MCF 10A (cell line): ENCODE results near the gene LMOD3. TPM values are rescaled to one million over a fixed set of nuclear protein-coding genes. Genes with fewer than 3 reads are reported as not detected.

ENCODE experiments used
- BruUV-seq: library from RNA; stranded (reverse); fragments of 400-500 nt; replicated peaks from 2 replicates; lab custom pipeline; 2021; lab: Mats Ljungman, UMichigan
- CTCF ChIA-PET: fragments of 300-600 bp; sonication (Branson Sonifier 250); formaldehyde crosslinking; extraction: SDS; loops from one replicate; lab custom pipeline; 2021; ENCODE audit warnings: antibody characterized with exemption, inconsistent platforms; lab: Yijun Ruan, JAX
- POLR2A ChIA-PET: fragments of 300-600, 350-650 bp; sonication (Branson Sonifier 250); formaldehyde crosslinking; extraction: SDS; loops from one replicate; lab custom pipeline; 2020; ENCODE audit warnings: antibody characterized with exemption, inconsistent platforms; lab: Yijun Ruan, JAX
- DNase-seq: peaks from one replicate; pipeline ENCODE4 v3.0.0-alpha.2; 2018; ENCODE audit not compliant: unreplicated experiment
- H3K27ac Mint-ChIP-seq: one replicate; pipeline ENCODE4 v1.8.0; 2022; ENCODE audit warnings: mild to moderate bottlenecking, low read depth, mixed read lengths; ENCODE audit not compliant: unreplicated experiment
- H3K27me3 Mint-ChIP-seq: one replicate; pipeline ENCODE4 v1.8.0; 2022; ENCODE audit warnings: mixed read lengths; ENCODE audit not compliant: insufficient read depth, unreplicated experiment
- H3K36me3 Mint-ChIP-seq: one replicate; pipeline ENCODE4 v1.8.0; 2022; ENCODE audit warnings: mild to moderate bottlenecking, moderate library complexity, mixed read lengths; ENCODE audit not compliant: insufficient read depth, unreplicated experiment
- H3K4me1 Mint-ChIP-seq: one replicate; pipeline ENCODE4 v1.8.0; 2022; ENCODE audit warnings: mixed read lengths; ENCODE audit not compliant: insufficient read depth, unreplicated experiment
- H3K4me3 Mint-ChIP-seq: one replicate; pipeline ENCODE4 v1.8.0; 2022; ENCODE audit warnings: mild to moderate bottlenecking, moderate library complexity, mixed read lengths; ENCODE audit not compliant: unreplicated experiment
- H3K9me3 Mint-ChIP-seq: one replicate; pipeline ENCODE4 v1.8.0; 2022; ENCODE audit warnings: mixed read lengths; ENCODE audit not compliant: unreplicated experiment
- intact Hi-C: fragments of 100-400 bp; cut with micrococcal nuclease; formaldehyde crosslinking; loops from 2 replicates; pipeline ENCODE4 v1.14.1; 2022
- total RNA-seq: library from RNA; stranded (reverse); gene quantifications from 2 replicates; pipeline ENCODE4 v1.2.3, GENCODE V29; 2022
- TF ChIP-seq, protein P1 (sequence below): fragments of 200-600 bp; IDR thresholded peaks from one replicate; pipeline ENCODE4 v1.8.0; 2022; ENCODE audit warnings: antibody characterized with exemption, mild to moderate bottlenecking; ENCODE audit not compliant: unreplicated experiment

LMOD3 gene
- total RNA-seq, 1 experiment from 2014 or later: not detected

DNA sequence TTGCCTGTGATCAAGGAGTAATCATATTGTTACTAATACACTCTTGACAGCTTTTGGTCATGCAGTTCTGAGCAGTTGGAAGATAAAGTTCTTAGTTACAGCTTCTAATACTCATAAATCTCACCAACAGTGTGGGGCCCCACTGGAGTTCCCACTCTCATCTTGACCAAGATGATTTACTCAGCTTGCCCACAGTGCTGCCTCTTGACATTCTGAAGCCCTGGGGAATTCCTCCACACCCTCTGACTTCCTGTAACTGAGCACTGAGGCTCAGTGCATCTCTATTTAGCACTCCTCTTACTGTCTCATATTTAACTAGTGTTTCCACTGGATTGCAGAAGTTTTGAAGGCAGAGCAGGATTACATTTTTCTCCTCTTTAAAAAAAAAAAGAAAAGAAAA lies 39.6 kb downstream of the LMOD3 start:
- ChIA-PET CTCF (interaction anchor here (0.5 to 1.7 kb wide), 2 partner anchors 70 to 580 kb away, joined by 3 to 5 read pairs; partner anchors contain the start of gene EOGT), POLR2A (interaction anchor here (0.6 to 18.0 kb wide), 10 partner anchors 6 to 698 kb away, joined by 3 to 371 read pairs (median 5); partner anchors contain the start of genes EOGT and TMF1)
- BruUV-seq: no TSS peak
- Mint-ChIP-seq H3K27ac (peak overlapping the region; percentile 85), H3K4me1 (peaks cover 39% of the 10 kb centered on the region), H3K36me3 (peaks cover 5% of the 10 kb centered on the region), H3K9me3 (no peaks in the 10 kb centered on the region), H3K27me3 (no peaks in the 10 kb centered on the region), H3K4me3 (peak overlapping the region; percentile 46)
- peak; percentile 58 for DNase-seq
- TF ChIP-seq, protein P1, sequence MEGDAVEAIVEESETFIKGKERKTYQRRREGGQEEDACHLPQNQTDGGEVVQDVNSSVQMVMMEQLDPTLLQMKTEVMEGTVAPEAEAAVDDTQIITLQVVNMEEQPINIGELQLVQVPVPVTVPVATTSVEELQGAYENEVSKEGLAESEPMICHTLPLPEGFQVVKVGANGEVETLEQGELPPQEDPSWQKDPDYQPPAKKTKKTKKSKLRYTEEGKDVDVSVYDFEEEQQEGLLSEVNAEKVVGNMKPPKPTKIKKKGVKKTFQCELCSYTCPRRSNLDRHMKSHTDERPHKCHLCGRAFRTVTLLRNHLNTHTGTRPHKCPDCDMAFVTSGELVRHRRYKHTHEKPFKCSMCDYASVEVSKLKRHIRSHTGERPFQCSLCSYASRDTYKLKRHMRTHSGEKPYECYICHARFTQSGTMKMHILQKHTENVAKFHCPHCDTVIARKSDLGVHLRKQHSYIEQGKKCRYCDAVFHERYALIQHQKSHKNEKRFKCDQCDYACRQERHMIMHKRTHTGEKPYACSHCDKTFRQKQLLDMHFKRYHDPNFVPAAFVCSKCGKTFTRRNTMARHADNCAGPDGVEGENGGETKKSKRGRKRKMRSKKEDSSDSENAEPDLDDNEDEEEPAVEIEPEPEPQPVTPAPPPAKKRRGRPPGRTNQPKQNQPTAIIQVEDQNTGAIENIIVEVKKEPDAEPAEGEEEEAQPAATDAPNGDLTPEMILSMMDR: no peak
- intact Hi-C loops: loop anchor here (5.0 kb wide), 1 partner anchor 119 kb away; no protein-coding TSS in a partner anchor

DNA sequence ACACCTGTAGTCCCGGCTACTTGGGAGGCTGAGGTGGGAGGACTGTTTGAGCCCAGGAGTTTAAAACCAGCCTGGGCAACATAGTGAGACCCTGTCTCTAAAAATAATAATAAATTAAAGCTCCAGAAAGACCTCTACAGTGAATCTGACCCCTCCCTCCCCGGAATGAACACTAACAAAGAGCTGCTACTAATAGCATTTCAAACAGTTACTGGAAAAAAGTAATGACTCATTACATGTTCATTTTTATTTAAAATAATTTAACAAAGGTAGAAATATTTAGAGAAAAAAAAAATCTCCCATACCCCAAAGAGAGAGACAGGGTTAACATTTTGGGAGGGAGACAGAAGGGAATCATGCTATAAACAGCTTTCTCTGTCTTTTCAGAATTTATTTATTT lies 40.0 kb downstream of the LMOD3 start:
- TF ChIP-seq, protein P1: no peak
- H3K27ac Mint-ChIP-seq: peak overlapping the region; percentile 85
- no peak for DNase-seq
- ChIA-PET POLR2A (interaction anchor here (0.6 to 18.0 kb wide), 8 partner anchors 6 to 698 kb away, joined by 3 to 371 read pairs (median 4); partner anchors contain the start of genes EOGT and TMF1), CTCF (interaction anchor here (0.5 to 1.7 kb wide), 2 partner anchors 69 to 580 kb away, joined by 3 to 5 read pairs; partner anchors contain the start of gene EOGT)
- intact Hi-C loops: loop anchor here (5.0 kb wide), 1 partner anchor 120 kb away; no protein-coding TSS in a partner anchor
- H3K4me3 Mint-ChIP-seq: peak overlapping the region; percentile 46
- no peaks in the 10 kb centered on the region for H3K27me3 Mint-ChIP-seq
- peaks cover 39% of the 10 kb centered on the region for H3K4me1 Mint-ChIP-seq
- H3K36me3 Mint-ChIP-seq: peaks cover 5% of the 10 kb centered on the region
- BruUV-seq: no TSS peak
- H3K9me3 Mint-ChIP-seq: no peaks in the 10 kb centered on the region

DNA sequence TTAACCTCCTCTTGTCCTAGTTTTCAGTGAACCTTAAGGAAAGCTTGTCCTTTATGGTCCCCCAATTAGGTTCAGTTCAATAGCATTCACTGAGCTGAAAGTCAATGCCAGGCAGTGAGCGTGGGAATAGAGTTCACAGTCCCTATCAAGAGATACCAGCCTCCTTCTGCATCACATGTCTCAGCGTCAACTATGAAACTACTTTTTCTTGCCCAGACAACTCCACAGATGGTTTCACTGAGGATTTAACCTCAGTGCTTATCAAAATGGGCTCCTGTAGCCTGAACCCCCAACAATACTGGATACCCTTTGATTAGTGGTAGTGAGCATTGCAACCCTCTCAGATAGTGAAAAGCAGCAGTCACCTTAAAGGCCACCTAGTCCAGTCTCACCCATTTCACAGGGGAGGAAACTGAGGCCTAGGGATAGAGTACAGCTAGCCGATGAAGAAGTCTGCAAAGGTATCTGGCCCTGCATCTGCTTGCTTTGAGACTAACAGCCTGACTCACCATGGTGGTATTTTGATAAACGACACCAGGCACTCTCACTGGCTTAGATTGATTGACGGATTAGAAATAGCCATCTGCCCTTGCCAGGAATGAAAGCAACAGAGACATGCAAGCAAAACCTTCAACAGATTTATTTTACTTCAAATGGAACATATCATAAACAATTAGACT lies 40.7 kb downstream of the LMOD3 start:
- peak overlapping the region; percentile 6 for H3K4me3 Mint-ChIP-seq
- no peaks in the 10 kb centered on the region for H3K9me3 Mint-ChIP-seq
- H3K27ac Mint-ChIP-seq: peak overlapping the region; percentile 85
- H3K36me3 Mint-ChIP-seq: peaks cover 7% of the 10 kb centered on the region
- peak; percentile 70 for DNase-seq
- H3K4me1 Mint-ChIP-seq: peaks cover 39% of the 10 kb centered on the region
- TF ChIP-seq, protein P1: no peak
- BruUV-seq: no TSS peak
- ChIA-PET POLR2A (interaction anchor here (0.6 to 18.0 kb wide), 8 partner anchors 7 to 131 kb away, joined by 3 to 371 read pairs (median 14); partner anchors contain the start of genes EOGT and TMF1), CTCF (interaction anchor here (0.6 to 1.7 kb wide), 3 partner anchors 69 to 1458 kb away, joined by 3 to 5 read pairs (median 3); partner anchors contain the start of gene EOGT)
- intact Hi-C loops: loop anchor here (5.0 kb wide), 1 partner anchor 121 kb away; no protein-coding TSS in a partner anchor
- no peaks in the 10 kb centered on the region for H3K27me3 Mint-ChIP-seq
